ENCODE data around the gene SLIT3.

SLIT3 gene

DNA sequence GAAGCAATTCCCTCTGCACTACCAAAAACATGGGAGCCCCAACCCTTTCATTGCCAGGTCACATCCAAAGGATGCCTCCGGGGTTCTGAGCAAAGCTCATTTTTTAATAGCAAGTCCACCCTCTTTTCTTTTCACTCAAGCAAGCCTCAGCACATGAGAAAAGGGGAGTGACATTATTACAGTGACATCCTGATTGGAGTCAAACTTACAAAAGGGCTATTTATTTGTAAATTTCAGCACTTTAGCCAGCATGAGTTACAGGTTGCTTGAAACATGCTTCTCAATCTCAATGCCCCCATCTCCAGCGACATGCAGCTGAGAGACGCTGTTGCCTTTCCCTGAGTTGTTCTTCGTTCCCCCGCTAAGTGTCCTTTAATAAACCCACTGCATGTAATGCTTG is 483.3 kb downstream of the SLIT3 start (continued):
- TF ChIP-seq ZNF324 (tag by site-specific recombination; IDR thresholded peaks at IDR 0.05) (no peak), MEIS1 (CRISPR knock-in tag; IDR thresholded peaks at IDR 0.05; ENCODE audit: borderline replicate concordance) (no peak)

DNA sequence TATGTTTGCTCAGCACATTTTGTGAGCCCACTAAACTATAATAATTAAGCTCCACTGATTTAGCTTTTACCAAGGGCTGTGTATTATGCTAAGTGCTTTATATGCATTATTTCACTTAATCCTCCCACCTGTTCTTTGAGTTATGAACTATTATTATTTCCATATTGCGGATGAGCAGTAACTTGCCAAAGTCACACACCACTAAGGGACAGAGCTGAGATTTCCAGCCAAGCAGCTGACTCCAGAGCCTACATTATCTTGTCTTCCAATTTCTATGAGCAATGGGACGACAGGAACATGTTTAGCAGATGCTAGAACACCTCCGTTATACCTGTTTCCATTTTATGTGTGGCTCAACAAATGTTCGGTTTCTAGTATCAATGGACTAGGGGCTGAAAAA is 484.3 kb downstream of the SLIT3 start:
- ChIA-PET CTCF (interaction anchor here (0.6 to 1.0 kb wide), 2 partner anchors 69 to 1451 kb away, joined by 3 read pairs; no protein-coding TSS in a partner anchor), POLR2A (no interaction called here)
- no peak overlapping the region for H3K4me3 ChIP-seq (ENCODE audit: low read depth, low read length)
- no peaks in the 10 kb centered on the region for H3K4me1 ChIP-seq (ENCODE audit: control insufficient read depth, insufficient read depth, low read length)
- H3K36me3 ChIP-seq (ENCODE audit: control insufficient read depth in 2 of 2, insufficient read depth in 1 of 2, low read length in 2 of 2): no peaks in the 10 kb centered on the region
- TF ChIP-seq, protein P1, sequence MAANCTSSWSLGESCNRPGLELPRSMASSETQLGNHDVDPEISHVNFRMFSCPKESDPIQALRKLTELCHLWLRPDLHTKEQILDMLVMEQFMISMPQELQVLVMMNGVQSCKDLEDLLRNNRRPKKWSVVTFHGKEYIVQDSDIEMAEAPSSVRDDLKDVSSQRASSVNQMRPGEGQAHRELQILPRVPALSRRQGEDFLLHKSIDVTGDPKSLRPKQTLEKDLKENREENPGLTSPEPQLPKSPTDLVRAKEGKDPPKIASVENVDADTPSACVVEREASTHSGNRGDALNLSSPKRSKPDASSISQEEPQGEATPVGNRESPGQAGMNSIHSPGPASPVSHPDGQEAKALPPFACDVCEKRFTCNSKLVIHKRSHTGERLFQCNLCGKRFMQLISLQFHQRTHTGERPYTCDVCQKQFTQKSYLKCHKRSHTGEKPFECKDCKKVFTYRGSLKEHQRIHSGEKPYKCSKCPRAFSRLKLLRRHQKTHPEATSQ (tag by site-specific recombination; IDR thresholded peaks at IDR 0.05): no peak
- no peak for TF ChIP-seq ZNF37A (tag by site-specific recombination; IDR thresholded peaks at IDR 0.05)
- TF ChIP-seq, protein P2, sequence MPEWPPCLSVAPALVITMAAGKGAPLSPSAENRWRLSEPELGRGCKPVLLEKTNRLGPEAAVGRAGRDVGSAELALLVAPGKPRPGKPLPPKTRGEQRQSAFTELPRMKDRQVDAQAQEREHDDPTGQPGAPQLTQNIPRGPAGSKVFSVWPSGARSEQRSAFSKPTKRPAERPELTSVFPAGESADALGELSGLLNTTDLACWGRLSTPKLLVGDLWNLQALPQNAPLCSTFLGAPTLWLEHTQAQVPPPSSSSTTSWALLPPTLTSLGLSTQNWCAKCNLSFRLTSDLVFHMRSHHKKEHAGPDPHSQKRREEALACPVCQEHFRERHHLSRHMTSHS (tag by site-specific recombination; IDR thresholded peaks at IDR 0.05): no peak
- no peaks in the 10 kb centered on the region for H3K9me3 ChIP-seq (ENCODE audit: control insufficient read depth, insufficient read depth, low read depth, low read length)
- H3K27ac ChIP-seq (ENCODE audit: extremely low read depth, low read depth, low read length): no peak overlapping the region

DNA sequence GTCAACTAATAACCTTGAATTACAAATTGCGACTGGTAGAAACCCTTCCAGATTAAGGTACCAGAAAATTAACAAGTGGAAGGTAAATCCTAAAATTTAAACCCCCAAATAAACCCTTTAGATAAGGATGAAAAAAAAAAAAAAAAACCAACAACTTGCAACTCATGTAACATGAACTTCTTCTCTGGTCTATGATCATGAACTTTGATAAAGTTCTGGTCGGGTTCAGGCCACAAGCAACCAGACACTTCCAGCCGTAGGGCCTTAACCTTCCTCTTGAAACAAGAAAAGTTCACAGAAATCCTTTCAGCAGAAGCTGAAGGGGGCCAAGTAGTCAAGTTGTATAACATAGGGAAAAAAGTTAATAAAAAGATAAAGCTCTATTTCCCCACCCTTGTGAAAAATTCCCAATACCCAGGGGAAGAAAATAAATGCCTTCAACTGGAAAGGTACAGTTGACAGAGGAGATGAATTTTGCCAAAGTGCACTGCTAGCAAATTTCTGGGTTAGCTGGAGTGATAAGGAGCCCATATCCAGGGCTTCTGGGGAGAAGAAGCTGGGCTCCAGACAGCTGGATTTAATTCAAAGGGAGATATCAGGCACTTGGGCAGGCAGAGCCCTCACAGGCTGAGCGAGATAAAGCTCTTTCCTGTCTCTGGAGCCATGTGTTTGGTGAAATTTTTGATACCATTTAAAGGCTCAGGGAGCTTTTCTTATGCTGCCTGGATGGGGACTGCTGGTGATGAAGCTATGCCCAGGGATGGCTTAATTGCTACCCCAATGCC is 487.6 kb downstream of the SLIT3 start:
- no peaks in the 10 kb centered on the region for H3K4me1 ChIP-seq (ENCODE audit: control insufficient read depth, insufficient read depth, low read length)
- ChIA-PET POLR2A (no interaction called here), CTCF (interaction anchor here (0.6 to 1.2 kb wide), 3 partner anchors 41 to 521 kb away, joined by 3 to 9 read pairs (median 5); no protein-coding TSS in a partner anchor)

More for the DNA sequence above, 487.6 kb downstream of the SLIT3 start:
- Histone ChIP-seq H3K27ac (ENCODE audit: extremely low read depth, low read depth, low read length) (no peak overlapping the region), H3K36me3 (ENCODE audit: control insufficient read depth in 2 of 2, insufficient read depth in 1 of 2, low read length in 2 of 2) (no peaks in the 10 kb centered on the region), H3K4me3 (ENCODE audit: low read depth, low read length) (no peak overlapping the region), H3K9me3 (ENCODE audit: control insufficient read depth, insufficient read depth, low read depth, low read length) (no peaks in the 10 kb centered on the region)
- TF ChIP-seq GLIS2 (tag by site-specific recombination; IDR thresholded peaks at IDR 0.05) (no peak), ZNF214 (tag by site-specific recombination; IDR thresholded peaks at IDR 0.05; ENCODE audit: borderline replicate concordance) (no peak), KLF8 (tag by site-specific recombination; IDR thresholded peaks at IDR 0.05) (no peak), ZNF157 (tag by site-specific recombination; IDR thresholded peaks at IDR 0.05) (no peak), ZBTB17 (tag by site-specific recombination; IDR thresholded peaks at IDR 0.05) (no peak), ZNF248 (tag by site-specific recombination; IDR thresholded peaks at IDR 0.05) (no peak), ZNF707 (tag by site-specific recombination; IDR thresholded peaks at IDR 0.05) (no peak), ZNF184 (tag by site-specific recombination; IDR thresholded peaks at IDR 0.05) (no peak), HOXA7 (CRISPR knock-in tag; IDR thresholded peaks at IDR 0.05; ENCODE audit: borderline replicate concordance) (no peak), ZNF292 (tag by site-specific recombination; IDR thresholded peaks at IDR 0.05; ENCODE audit: borderline replicate concordance, low read depth) (no peak), ZNF585B (tag by site-specific recombination; IDR thresholded peaks at IDR 0.05) (no peak)
- TF ChIP-seq, protein P3, sequence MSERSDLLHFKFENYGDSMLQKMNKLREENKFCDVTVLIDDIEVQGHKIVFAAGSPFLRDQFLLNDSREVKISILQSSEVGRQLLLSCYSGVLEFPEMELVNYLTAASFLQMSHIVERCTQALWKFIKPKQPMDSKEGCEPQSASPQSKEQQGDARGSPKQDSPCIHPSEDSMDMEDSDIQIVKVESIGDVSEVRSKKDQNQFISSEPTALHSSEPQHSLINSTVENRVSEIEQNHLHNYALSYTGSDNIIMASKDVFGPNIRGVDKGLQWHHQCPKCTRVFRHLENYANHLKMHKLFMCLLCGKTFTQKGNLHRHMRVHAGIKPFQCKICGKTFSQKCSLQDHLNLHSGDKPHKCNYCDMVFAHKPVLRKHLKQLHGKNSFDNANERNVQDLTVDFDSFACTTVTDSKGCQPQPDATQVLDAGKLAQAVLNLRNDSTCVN (tag by site-specific recombination; optimal IDR thresholded peaks at IDR 0.05): no peak
- TF ChIP-seq, protein P4, sequence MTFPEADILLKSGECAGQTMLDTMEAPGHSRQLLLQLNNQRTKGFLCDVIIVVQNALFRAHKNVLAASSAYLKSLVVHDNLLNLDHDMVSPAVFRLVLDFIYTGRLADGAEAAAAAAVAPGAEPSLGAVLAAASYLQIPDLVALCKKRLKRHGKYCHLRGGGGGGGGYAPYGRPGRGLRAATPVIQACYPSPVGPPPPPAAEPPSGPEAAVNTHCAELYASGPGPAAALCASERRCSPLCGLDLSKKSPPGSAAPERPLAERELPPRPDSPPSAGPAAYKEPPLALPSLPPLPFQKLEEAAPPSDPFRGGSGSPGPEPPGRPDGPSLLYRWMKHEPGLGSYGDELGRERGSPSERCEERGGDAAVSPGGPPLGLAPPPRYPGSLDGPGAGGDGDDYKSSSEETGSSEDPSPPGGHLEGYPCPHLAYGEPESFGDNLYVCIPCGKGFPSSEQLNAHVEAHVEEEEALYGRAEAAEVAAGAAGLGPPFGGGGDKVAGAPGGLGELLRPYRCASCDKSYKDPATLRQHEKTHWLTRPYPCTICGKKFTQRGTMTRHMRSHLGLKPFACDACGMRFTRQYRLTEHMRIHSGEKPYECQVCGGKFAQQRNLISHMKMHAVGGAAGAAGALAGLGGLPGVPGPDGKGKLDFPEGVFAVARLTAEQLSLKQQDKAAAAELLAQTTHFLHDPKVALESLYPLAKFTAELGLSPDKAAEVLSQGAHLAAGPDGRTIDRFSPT (tag by site-specific recombination; IDR thresholded peaks at IDR 0.05): no peak
- TF ChIP-seq, protein P5, sequence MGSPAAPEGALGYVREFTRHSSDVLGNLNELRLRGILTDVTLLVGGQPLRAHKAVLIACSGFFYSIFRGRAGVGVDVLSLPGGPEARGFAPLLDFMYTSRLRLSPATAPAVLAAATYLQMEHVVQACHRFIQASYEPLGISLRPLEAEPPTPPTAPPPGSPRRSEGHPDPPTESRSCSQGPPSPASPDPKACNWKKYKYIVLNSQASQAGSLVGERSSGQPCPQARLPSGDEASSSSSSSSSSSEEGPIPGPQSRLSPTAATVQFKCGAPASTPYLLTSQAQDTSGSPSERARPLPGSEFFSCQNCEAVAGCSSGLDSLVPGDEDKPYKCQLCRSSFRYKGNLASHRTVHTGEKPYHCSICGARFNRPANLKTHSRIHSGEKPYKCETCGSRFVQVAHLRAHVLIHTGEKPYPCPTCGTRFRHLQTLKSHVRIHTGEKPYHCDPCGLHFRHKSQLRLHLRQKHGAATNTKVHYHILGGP (tag by site-specific recombination; IDR thresholded peaks at IDR 0.05): no peak
- TF ChIP-seq, protein P6, sequence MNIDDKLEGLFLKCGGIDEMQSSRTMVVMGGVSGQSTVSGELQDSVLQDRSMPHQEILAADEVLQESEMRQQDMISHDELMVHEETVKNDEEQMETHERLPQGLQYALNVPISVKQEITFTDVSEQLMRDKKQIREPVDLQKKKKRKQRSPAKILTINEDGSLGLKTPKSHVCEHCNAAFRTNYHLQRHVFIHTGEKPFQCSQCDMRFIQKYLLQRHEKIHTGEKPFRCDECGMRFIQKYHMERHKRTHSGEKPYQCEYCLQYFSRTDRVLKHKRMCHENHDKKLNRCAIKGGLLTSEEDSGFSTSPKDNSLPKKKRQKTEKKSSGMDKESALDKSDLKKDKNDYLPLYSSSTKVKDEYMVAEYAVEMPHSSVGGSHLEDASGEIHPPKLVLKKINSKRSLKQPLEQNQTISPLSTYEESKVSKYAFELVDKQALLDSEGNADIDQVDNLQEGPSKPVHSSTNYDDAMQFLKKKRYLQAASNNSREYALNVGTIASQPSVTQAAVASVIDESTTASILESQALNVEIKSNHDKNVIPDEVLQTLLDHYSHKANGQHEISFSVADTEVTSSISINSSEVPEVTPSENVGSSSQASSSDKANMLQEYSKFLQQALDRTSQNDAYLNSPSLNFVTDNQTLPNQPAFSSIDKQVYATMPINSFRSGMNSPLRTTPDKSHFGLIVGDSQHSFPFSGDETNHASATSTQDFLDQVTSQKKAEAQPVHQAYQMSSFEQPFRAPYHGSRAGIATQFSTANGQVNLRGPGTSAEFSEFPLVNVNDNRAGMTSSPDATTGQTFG (tag by site-specific recombination; IDR thresholded peaks at IDR 0.05; ENCODE audit: borderline replicate concordance): no peak
